ENCODE results near the gene ZBTB43. TPM values are rescaled to one million over a fixed set of nuclear protein-coding genes. Genes with fewer than 3 reads are reported as not detected.

The ZBTB43 gene
- total RNA-seq, 1 experiment from 2014 or later, result 15.4 TPM

GRCh38 chr9:126756238-126756637 lies 48.6 kb upstream of the ZBTB43 start:
- TF ChIP-seq JUND (IDR thresholded peaks at IDR 0.05) (no peak), FOSL1 (IDR thresholded peaks at IDR 0.05; ENCODE audit: low read depth) (no peak), EZH2 (IDR thresholded peaks at IDR 0.05) (no peak), EZH2phosphoT487 (IDR thresholded peaks at IDR 0.05; ENCODE audit: borderline replicate concordance) (no peak), ELF1 (IDR thresholded peaks at IDR 0.05; ENCODE audit: borderline replicate concordance, low read depth) (no peak), ZNF274 (IDR thresholded peaks at IDR 0.05; ENCODE audit: low read depth, low read length) (no peak), ZFX (IDR thresholded peaks at IDR 0.05) (no peak), TCF7L2 (IDR thresholded peaks at IDR 0.05; ENCODE audit: borderline replicate concordance, extremely low read depth, insufficient read depth, insufficient read length) (no peak), REST (IDR thresholded peaks at IDR 0.05; ENCODE audit: low read depth) (no peak), RAD21 (IDR thresholded peaks at IDR 0.05; ENCODE audit: low read depth) (no peak), MAX (IDR thresholded peaks at IDR 0.05) (no peak)
- TF ChIP-seq, protein P1, sequence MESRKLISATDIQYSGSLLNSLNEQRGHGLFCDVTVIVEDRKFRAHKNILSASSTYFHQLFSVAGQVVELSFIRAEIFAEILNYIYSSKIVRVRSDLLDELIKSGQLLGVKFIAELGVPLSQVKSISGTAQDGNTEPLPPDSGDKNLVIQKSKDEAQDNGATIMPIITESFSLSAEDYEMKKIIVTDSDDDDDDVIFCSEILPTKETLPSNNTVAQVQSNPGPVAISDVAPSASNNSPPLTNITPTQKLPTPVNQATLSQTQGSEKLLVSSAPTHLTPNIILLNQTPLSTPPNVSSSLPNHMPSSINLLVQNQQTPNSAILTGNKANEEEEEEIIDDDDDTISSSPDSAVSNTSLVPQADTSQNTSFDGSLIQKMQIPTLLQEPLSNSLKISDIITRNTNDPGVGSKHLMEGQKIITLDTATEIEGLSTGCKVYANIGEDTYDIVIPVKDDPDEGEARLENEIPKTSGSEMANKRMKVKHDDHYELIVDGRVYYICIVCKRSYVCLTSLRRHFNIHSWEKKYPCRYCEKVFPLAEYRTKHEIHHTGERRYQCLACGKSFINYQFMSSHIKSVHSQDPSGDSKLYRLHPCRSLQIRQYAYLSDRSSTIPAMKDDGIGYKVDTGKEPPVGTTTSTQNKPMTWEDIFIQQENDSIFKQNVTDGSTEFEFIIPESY (IDR thresholded peaks at IDR 0.05; ENCODE audit: extremely low read depth, insufficient replicate concordance, low read length), result no peak
- Histone ChIP-seq H3K9me2 (ENCODE audit: insufficient read depth) (no peaks in the 10 kb centered on the region), H3K27ac (ENCODE audit: low read depth, low read length) (no peak overlapping the region), H3K4me2 (ENCODE audit: low read length) (no peak overlapping the region), H3K36me3 (ENCODE audit: control insufficient read depth in 1 of 2, insufficient read depth in 2 of 2, low read length in 2 of 2) (no peaks in the 10 kb centered on the region), H3K79me2 (ENCODE audit: insufficient read depth, low read length) (no peaks in the 10 kb centered on the region), H3K4me3 (replicated peaks in 1 of 2; ENCODE audit: low read depth in 1 of 2, low read length in 2 of 2) (no peak overlapping the region), H3K27me3 (ENCODE audit: insufficient read depth, low read length) (no peaks in the 10 kb centered on the region), H4K20me1 (ENCODE audit: insufficient read depth) (no peaks in the 10 kb centered on the region), H3K4me1 (ENCODE audit: control insufficient read depth in 1 of 2, insufficient read depth in 2 of 2, low read length in 2 of 2) (no peaks in the 10 kb centered on the region), H3K9me3 (ENCODE audit: control insufficient read depth in 1 of 2, insufficient read depth in 1 of 2, low read depth in 1 of 2, low read length in 2 of 2) (no peaks in the 10 kb centered on the region), H3K9ac (ENCODE audit: low read length) (no peak overlapping the region), H2AFZ (ENCODE audit: low read depth, low read length, poor library complexity, severe bottlenecking) (no peak overlapping the region)
- ATAC-seq (no peak), DNase-seq (ENCODE audit: low read depth, low spot score) (no peak)
- RAD21 ChIA-PET (ENCODE audit: low non-redundant PET in 1 of 2, low total read pairs in 2 of 2, uncharacterized antibody in 2 of 2, unreplicated experiment in 2 of 2), result no interaction called here
- POLR2A ChIA-PET, result no interaction called here
- intact Hi-C loops (cut with micrococcal nuclease), result no loop called here
- BruUV-seq (replicated peaks), result no TSS peak
- CTCF ChIA-PET, result no interaction called here

All from HCT116 (cell line).